ENCODE results near the gene MAGEA9.
"Not testable (repeated sequence)": the region's sequence is repeated elsewhere in the genome, so short reads cannot be mapped to it uniquely, and the experiment has no call there.

The MAGEA9 gene

GRCh38 chrX:149781727-149782126, at the start of gene MAGEA9:
Gene MAGEA9 (plus strand): TSS chrX:149781930. CDS start chrX:149786211, 4,281 bp downstream.
- DNase-seq (ENCODE audit: low read depth), result not testable (repeated sequence)

- DNase-seq (ENCODE audit: low read depth), result not testable (repeated sequence)
These were observed 39.5 kb upstream of the MAGEA9 start for GRCh38 chrX:149742269-149742668.

- DNase-seq (ENCODE audit: low read depth), result not testable (repeated sequence)
These were observed 35.2 kb upstream of the MAGEA9 start for GRCh38 chrX:149746390-149747007.

GRCh38 chrX:149757206-149758067, 24.3 kb upstream of the MAGEA9 start:
- no peak for DNase-seq (ENCODE audit: low read depth)

- no peak for DNase-seq (ENCODE audit: low read depth)
These were observed 23.5 kb upstream of the MAGEA9 start for GRCh38 chrX:149758068-149758714.

- not testable (repeated sequence) for DNase-seq (ENCODE audit: low read depth)
These were observed 23.0 kb upstream of the MAGEA9 start for GRCh38 chrX:149758715-149759078.

- no peak for DNase-seq (ENCODE audit: low read depth)
These were observed 21.9 kb upstream of the MAGEA9 start for GRCh38 chrX:149759824-149760223.

- no peak for DNase-seq (ENCODE audit: low read depth)
These were observed 20.8 kb upstream of the MAGEA9 start for GRCh38 chrX:149760965-149761364.

GRCh38 chrX:149761858-149762674, 19.7 kb upstream of the MAGEA9 start:
- DNase-seq (ENCODE audit: low read depth), result not testable (repeated sequence)

GRCh38 chrX:149762696-149763614, 18.8 kb upstream of the MAGEA9 start:
- no peak for DNase-seq (ENCODE audit: low read depth)

- DNase-seq (ENCODE audit: low read depth), result not testable (repeated sequence)
These were observed 11.4 kb upstream of the MAGEA9 start for GRCh38 chrX:149770344-149770743.

- DNase-seq (ENCODE audit: low read depth), result not testable (repeated sequence)
These were observed 8.7 kb upstream of the MAGEA9 start for GRCh38 chrX:149773026-149773425.

- DNase-seq (ENCODE audit: low read depth), result not testable (repeated sequence)
These were observed 8.0 kb upstream of the MAGEA9 start, which contains the start of gene HSFX1 for GRCh38 chrX:149773768-149774167. Gene HSFX1 (plus strand): TSS chrX:149774068. CDS start chrX:149774682, 614 bp downstream.

GRCh38 chrX:149777999-149778398, 3.7 kb upstream of the MAGEA9 start:
- DNase-seq (ENCODE audit: low read depth), result not testable (repeated sequence)

- not testable (repeated sequence) for DNase-seq (ENCODE audit: low read depth)
These were observed 13.8 kb downstream of the MAGEA9 start for GRCh38 chrX:149795531-149795930.

- no peak for DNase-seq (ENCODE audit: low read depth)
These were observed 17.5 kb downstream of the MAGEA9 start for GRCh38 chrX:149799095-149799714.

- DNase-seq (ENCODE audit: low read depth), result no peak
These were observed 18.2 kb downstream of the MAGEA9 start for GRCh38 chrX:149799938-149800337.

GRCh38 chrX:149803458-149804062, 21.8 kb downstream of the MAGEA9 start:
- DNase-seq (ENCODE audit: low read depth), result no peak

GRCh38 chrX:149804102-149804501, 22.4 kb downstream of the MAGEA9 start:
- no peak for DNase-seq (ENCODE audit: low read depth)
